Measurements from ENCODE around the gene TMEM272. TPM values are rescaled to one million over a fixed set of nuclear protein-coding genes. Genes with fewer than 3 reads are reported as not detected.

Gene TMEM272
- total and polyA plus RNA-seq, 9 of the 15 experiments (the other 6 are each of a cell fraction or from before 2014, with no cell fraction given) = 0.04 to 0.16 (median 0.06) TPM; not detected in 2

DNA sequence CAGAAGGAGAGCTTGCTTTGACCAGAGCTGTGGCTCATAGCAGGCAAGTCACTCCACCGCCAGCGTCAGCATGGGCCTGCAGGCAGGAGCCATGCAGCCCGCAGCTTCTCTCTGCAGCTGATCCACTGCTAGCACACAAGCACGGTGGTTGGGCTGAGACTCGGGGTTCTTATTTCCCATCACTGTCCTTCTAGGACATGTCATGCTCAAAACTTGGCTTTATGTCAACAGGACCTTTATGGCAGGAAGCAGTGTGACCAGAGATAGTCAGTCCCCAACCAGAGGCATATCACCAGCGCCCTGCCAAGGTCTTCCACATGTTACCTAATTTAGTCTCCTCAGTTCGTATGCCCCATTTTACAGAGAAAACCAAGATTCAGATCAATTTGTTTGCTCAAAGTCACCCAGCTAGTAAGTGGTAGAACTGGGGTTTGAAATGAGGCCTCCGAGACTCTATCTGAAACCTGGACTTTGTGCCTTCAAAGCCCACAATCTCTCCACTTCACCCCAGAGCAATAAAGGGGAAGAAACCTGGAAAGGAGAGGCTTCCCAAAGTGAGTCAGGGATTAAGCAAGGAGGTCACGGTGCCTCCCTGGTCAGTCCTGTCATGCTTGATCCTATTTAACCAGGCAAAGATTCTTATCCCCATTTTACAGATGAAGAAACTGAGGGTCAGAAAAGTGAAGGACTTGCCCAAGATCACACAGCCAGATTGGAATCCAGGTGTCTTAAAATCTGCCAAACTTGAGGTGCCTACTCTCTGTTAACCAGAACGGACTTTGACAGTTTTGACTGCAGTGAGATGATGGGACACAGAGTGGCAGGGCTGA lies 5.1 kb downstream of the TMEM272 start:
- H3K27ac ChIP-seq (ENCODE audit: extremely low read depth, low read depth, low read length) = no peak overlapping the region
- peaks cover 2 to 8% of the 10 kb centered on the region in 2 experiments; a peak in 3 of 5 replicates for H3K4me1 ChIP-seq (replicated peaks in 1 of 2; ENCODE audit: control insufficient read depth in 2 of 2, insufficient read depth in 2 of 2, low read length in 2 of 2)
- ATAC-seq (no peak), DNase-seq (ENCODE audit: extremely low read depth in 1 of 4, low spot score in 3 of 4) (peak in 1 of 4 experiments; percentile 12), FAIRE-seq (no peak)
- intact Hi-C loops (cut with micrococcal nuclease) = no loop called here
- BruUV-seq (replicated peaks) = no TSS peak
- in situ Hi-C loops (cut with MboI) = no loop called here
- ChIA-PET CTCF (ENCODE audit: low intra/inter-chr PET ratio) (no interaction called here), POLR2A (interaction anchor here (0.6 to 0.8 kb wide), 3 partner anchors 115 to 1327 kb away, joined by 3 to 4 read pairs (median 3); no protein-coding TSS in a partner anchor)
- H2AFZ ChIP-seq (ENCODE audit: low read depth, low read length) = no peak overlapping the region
- H3K4me3 ChIP-seq = no peak overlapping the region
- no peaks in the 10 kb centered on the region for H3K36me3 ChIP-seq (ENCODE audit: control insufficient read depth, insufficient read depth, low read length)
- no peak overlapping the region for H3K9ac ChIP-seq (ENCODE audit: insufficient read depth in 1 of 2, low read depth in 2 of 2, low read length in 2 of 2)
- no peaks in the 10 kb centered on the region for H4K20me1 ChIP-seq (replicated peaks; ENCODE audit: control insufficient read depth, insufficient read depth, low read length)
- no peaks in the 10 kb centered on the region for H3K79me2 ChIP-seq (ENCODE audit: control insufficient read depth, insufficient read depth, low read length)
- H3K9me3 ChIP-seq (replicated peaks; ENCODE audit: control insufficient read depth, insufficient read depth, low read depth, low read length) = no peaks in the 10 kb centered on the region
- TF ChIP-seq KDM1A (IDR thresholded peaks at IDR 0.05) (peak in 1 of 2 experiments; percentile 26; a peak in 1 of 4 replicates), ADNP (tag; IDR thresholded peaks at IDR 0.05) (peak; percentile 62; the same call in 1 of the 2 replicates), BCOR (IDR thresholded peaks at IDR 0.05) (0 out of 2 replicates have a peak, but pooled peaks have one; percentile 60), RBM25 (IDR thresholded peaks at IDR 0.05; ENCODE audit: low read depth, low read length, severe bottlenecking) (peak; percentile 90), ZNF408 (CRISPR knock-in tag; IDR thresholded peaks at IDR 0.05; ENCODE audit: low read depth) (no peak)
- H3K27me3 ChIP-seq (ENCODE audit: control insufficient read depth in 2 of 2, insufficient read depth in 2 of 2, low read length in 2 of 2) = no peaks in the 10 kb centered on the region
- WGBS (ENCODE audit: insufficient coverage, low coverage, missing lambda C conversion rate) = 48% methylated on average over 10 of the region's 10 CpGs
- no peaks in the 10 kb centered on the region for H3K9me1 ChIP-seq (ENCODE audit: control insufficient read depth, insufficient read depth, low read length)
- no peak overlapping the region for H3K4me2 ChIP-seq (ENCODE audit: insufficient read depth, low read length)
